ENCODE data around the gene HNRNPUL1.

Gene HNRNPUL1

DNA sequence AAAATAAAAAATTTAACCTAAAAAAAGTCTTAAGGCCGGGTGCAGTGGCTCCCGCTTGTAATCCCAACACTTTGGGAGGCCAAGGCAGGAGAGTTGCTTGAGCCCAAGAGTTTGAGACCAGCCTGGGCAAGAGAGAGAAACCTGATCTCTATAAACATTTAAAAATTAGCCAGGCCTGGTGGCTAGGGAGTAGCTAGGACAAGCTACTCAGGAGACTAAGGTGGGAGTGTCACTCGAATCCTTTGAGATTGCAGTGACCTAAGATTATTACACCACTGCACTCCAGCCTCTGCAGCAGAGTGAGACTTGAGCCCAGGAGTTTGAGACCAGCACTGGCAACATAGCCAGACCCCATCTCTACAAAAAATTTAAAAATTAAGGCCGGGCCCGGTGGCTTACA lies 46.9 kb downstream of the HNRNPUL1 start:
- no peak overlapping the region for H3K27ac ChIP-seq (ENCODE audit: low read depth, low read length)
- no peaks in the 10 kb centered on the region for H3K27me3 ChIP-seq (ENCODE audit: insufficient read depth, low read length)
- WGBS: 79% methylated on average over 5 of the region's 5 CpGs
- peak overlapping the region; percentile 71 for H3K4me3 ChIP-seq (ENCODE audit: low read length)
- H3K9ac ChIP-seq (ENCODE audit: low read depth, low read length): peak overlapping the region; percentile 93; the same call in 1 of the 2 replicates
- H3K36me3 ChIP-seq (ENCODE audit: insufficient read depth, low read length): peaks cover 53% of the 10 kb centered on the region
- no peaks in the 10 kb centered on the region for H3K9me3 ChIP-seq (ENCODE audit: insufficient read depth, low read depth, low read length)
- peaks cover 5% of the 10 kb centered on the region; the same call in 1 of the 2 replicates for H3K4me1 ChIP-seq (ENCODE audit: insufficient read depth, low read length)

DNA sequence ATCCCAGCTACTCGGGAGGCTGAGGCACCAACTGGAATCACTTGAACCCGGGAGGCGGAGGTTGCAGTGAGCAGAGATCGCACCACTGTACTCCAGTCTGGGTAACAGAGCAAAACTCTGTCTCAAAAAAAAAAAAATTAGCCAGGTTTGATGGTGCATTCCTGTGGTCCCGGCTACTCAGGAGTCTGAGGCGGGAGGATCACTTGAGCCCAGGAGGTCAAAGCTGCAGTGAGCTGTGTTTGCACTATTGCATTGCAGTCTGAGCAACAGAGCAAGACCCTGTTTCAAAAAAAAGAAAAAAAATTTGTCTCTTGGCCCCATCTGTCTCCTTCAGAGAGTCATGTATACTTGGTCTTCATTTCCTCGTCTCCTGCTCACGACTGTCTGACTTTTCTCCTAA lies 47.4 kb downstream of the HNRNPUL1 start:
- Histone ChIP-seq H3K27ac (ENCODE audit: low read depth, low read length) (no peak overlapping the region), H3K4me3 (ENCODE audit: low read length) (peak overlapping the region; percentile 71; the same call in 1 of the 2 replicates), H3K27me3 (ENCODE audit: insufficient read depth, low read length) (no peaks in the 10 kb centered on the region), H3K36me3 (ENCODE audit: insufficient read depth, low read length) (peaks cover 53% of the 10 kb centered on the region), H3K4me1 (ENCODE audit: insufficient read depth, low read length) (peaks cover 5% of the 10 kb centered on the region; the same call in 1 of the 2 replicates), H3K9ac (ENCODE audit: low read depth, low read length) (no peak overlapping the region), H3K9me3 (ENCODE audit: insufficient read depth, low read depth, low read length) (no peaks in the 10 kb centered on the region)
- 96% methylated on average over 8 of the region's 8 CpGs for WGBS

GRCh38 chr19:41316306-41316920 lies 52.2 kb downstream of the HNRNPUL1 start:
- H3K36me3 ChIP-seq (ENCODE audit: insufficient read depth, low read length): peaks cover 76% of the 10 kb centered on the region
- H3K4me3 ChIP-seq (ENCODE audit: low read length): no peak overlapping the region
- no peak overlapping the region for H3K9ac ChIP-seq (ENCODE audit: low read depth, low read length)
- 96% methylated on average over 24 of the region's 24 CpGs for WGBS
- H3K27me3 ChIP-seq (ENCODE audit: insufficient read depth, low read length): no peaks in the 10 kb centered on the region
- no peak overlapping the region for H3K27ac ChIP-seq (ENCODE audit: low read depth, low read length)
- no peaks in the 10 kb centered on the region for H3K9me3 ChIP-seq (ENCODE audit: insufficient read depth, low read depth, low read length)
- no peaks in the 10 kb centered on the region for H3K4me1 ChIP-seq (ENCODE audit: insufficient read depth, low read length)

- Histone ChIP-seq H3K27ac (ENCODE audit: low read depth, low read length) (no peak overlapping the region), H3K4me1 (ENCODE audit: insufficient read depth, low read length) (peaks cover 20% of the 10 kb centered on the region), H3K36me3 (ENCODE audit: insufficient read depth, low read length) (peaks cover 65% of the 10 kb centered on the region), H3K4me3 (ENCODE audit: low read length) (no peak overlapping the region), H3K9me3 (ENCODE audit: insufficient read depth, low read depth, low read length) (no peaks in the 10 kb centered on the region), H3K27me3 (ENCODE audit: insufficient read depth, low read length) (no peaks in the 10 kb centered on the region), H3K9ac (ENCODE audit: low read depth, low read length) (no peak overlapping the region)
- 93% methylated on average over 19 of the region's 19 CpGs for WGBS
Measured at GRCh38 chr19:41318696-41319499, 54.7 kb downstream of the HNRNPUL1 start.

GRCh38 chr19:41319500-41320184 lies 55.5 kb downstream of the HNRNPUL1 start:
- Histone ChIP-seq H3K27me3 (ENCODE audit: insufficient read depth, low read length) (no peaks in the 10 kb centered on the region), H3K36me3 (ENCODE audit: insufficient read depth, low read length) (peaks cover 58% of the 10 kb centered on the region), H3K27ac (ENCODE audit: low read depth, low read length) (no peak overlapping the region), H3K9me3 (ENCODE audit: insufficient read depth, low read depth, low read length) (no peaks in the 10 kb centered on the region), H3K9ac (ENCODE audit: low read depth, low read length) (no peak overlapping the region), H3K4me3 (ENCODE audit: low read length) (no peak overlapping the region), H3K4me1 (ENCODE audit: insufficient read depth, low read length) (peaks cover 27% of the 10 kb centered on the region)
- 87% methylated on average over 20 of the region's 20 CpGs for WGBS

DNA sequence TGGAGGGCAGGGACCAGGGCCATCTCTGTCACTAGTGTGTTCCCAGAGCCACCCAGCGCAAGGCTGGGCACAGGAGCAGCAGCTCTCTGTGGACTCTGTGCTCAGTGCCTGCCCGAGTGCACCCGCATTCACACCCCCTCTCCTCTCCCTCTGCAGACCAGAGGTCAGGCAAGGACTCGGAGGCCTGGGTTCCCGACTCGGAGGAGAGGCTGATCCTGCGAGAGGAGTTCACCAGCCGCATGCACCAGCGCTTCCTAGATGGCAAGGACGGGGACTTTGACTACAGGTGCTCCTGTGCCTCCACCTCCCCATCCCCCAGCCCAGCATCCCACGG lies 56.0 kb downstream of the HNRNPUL1 start:
- Histone ChIP-seq H3K4me3 (ENCODE audit: low read length) (no peak overlapping the region), H3K9ac (ENCODE audit: low read depth, low read length) (no peak overlapping the region), H3K27me3 (ENCODE audit: insufficient read depth, low read length) (no peaks in the 10 kb centered on the region), H3K27ac (ENCODE audit: low read depth, low read length) (no peak overlapping the region), H3K36me3 (ENCODE audit: insufficient read depth, low read length) (peaks cover 56% of the 10 kb centered on the region), H3K9me3 (ENCODE audit: insufficient read depth, low read depth, low read length) (no peaks in the 10 kb centered on the region), H3K4me1 (ENCODE audit: insufficient read depth, low read length) (peaks cover 29% of the 10 kb centered on the region)
- 94% methylated on average over 11 of the region's 11 CpGs for WGBS

GRCh38 chr19:41320568-41320967 lies 56.4 kb downstream of the HNRNPUL1 start:
- Histone ChIP-seq H3K36me3 (ENCODE audit: insufficient read depth, low read length) (peaks cover 52% of the 10 kb centered on the region), H3K4me1 (ENCODE audit: insufficient read depth, low read length) (peaks cover 29% of the 10 kb centered on the region), H3K4me3 (ENCODE audit: low read length) (no peak overlapping the region), H3K9ac (ENCODE audit: low read depth, low read length) (no peak overlapping the region), H3K27me3 (ENCODE audit: insufficient read depth, low read length) (no peaks in the 10 kb centered on the region), H3K27ac (ENCODE audit: low read depth, low read length) (no peak overlapping the region), H3K9me3 (ENCODE audit: insufficient read depth, low read depth, low read length) (no peaks in the 10 kb centered on the region)
- WGBS: 96% methylated on average over 4 of the region's 4 CpGs

DNA sequence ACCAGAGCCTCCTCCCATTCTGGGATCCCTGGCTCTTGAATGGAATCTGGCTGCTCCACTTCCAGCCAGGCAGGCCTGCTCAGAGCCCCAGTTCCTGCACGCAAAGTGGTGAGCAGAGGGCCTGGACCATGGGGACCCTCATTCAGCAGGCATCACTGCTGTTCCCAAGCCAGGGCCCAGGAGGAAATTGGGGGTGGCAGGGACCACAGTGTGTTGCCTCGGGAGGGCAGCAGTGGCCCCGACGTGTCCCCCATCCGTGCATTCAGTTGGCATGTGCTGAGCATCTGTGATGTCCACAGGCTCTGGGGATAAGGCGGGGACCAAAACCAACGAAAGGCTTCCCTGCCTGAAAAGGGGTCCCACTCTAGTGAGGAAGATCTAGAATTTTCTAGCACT lies 57.0 kb downstream of the HNRNPUL1 start:
- H3K4me1 ChIP-seq (ENCODE audit: insufficient read depth, low read length): peaks cover 32% of the 10 kb centered on the region
- no peaks in the 10 kb centered on the region for H3K27me3 ChIP-seq (ENCODE audit: insufficient read depth, low read length)
- H3K4me3 ChIP-seq (ENCODE audit: low read length): no peak overlapping the region
- H3K9me3 ChIP-seq (ENCODE audit: insufficient read depth, low read depth, low read length): no peaks in the 10 kb centered on the region
- peak overlapping the region; percentile 13; the same call in 1 of the 2 replicates for H3K27ac ChIP-seq (ENCODE audit: low read depth, low read length)
- H3K36me3 ChIP-seq (ENCODE audit: insufficient read depth, low read length): peaks cover 46% of the 10 kb centered on the region
- 89% methylated on average over 7 of the region's 7 CpGs for WGBS
- H3K9ac ChIP-seq (ENCODE audit: low read depth, low read length): no peak overlapping the region

- Histone ChIP-seq H3K27ac (ENCODE audit: low read depth, low read length) (peak overlapping the region; percentile 52; the same call in 1 of the 2 replicates), H3K9me3 (ENCODE audit: insufficient read depth, low read depth, low read length) (no peaks in the 10 kb centered on the region), H3K36me3 (ENCODE audit: insufficient read depth, low read length) (peaks cover 41% of the 10 kb centered on the region), H3K4me3 (ENCODE audit: low read length) (no peak overlapping the region), H3K9ac (ENCODE audit: low read depth, low read length) (no peak overlapping the region), H3K4me1 (ENCODE audit: insufficient read depth, low read length) (peaks cover 33% of the 10 kb centered on the region), H3K27me3 (ENCODE audit: insufficient read depth, low read length) (no peaks in the 10 kb centered on the region)
- 51% methylated on average over 10 of the region's 10 CpGs for WGBS
Measured at GRCh38 chr19:41321600-41322270, 57.6 kb downstream of the HNRNPUL1 start.

- Histone ChIP-seq H3K9ac (ENCODE audit: low read depth, low read length) (no peak overlapping the region), H3K27me3 (ENCODE audit: insufficient read depth, low read length) (no peaks in the 10 kb centered on the region), H3K9me3 (ENCODE audit: insufficient read depth, low read depth, low read length) (no peaks in the 10 kb centered on the region), H3K4me1 (ENCODE audit: insufficient read depth, low read length) (peaks cover 40% of the 10 kb centered on the region), H3K4me3 (ENCODE audit: low read length) (no peak overlapping the region), H3K36me3 (ENCODE audit: insufficient read depth, low read length) (peaks cover 34% of the 10 kb centered on the region), H3K27ac (ENCODE audit: low read depth, low read length) (peak overlapping the region; percentile 52)
- WGBS: 97% methylated on average over 8 of the region's 11 CpGs
Measured at GRCh38 chr19:41322451-41322850, 58.3 kb downstream of the HNRNPUL1 start.

- peak overlapping the region; percentile 88 for H3K27ac ChIP-seq (ENCODE audit: low read depth, low read length)
- no peaks in the 10 kb centered on the region for H3K9me3 ChIP-seq (ENCODE audit: insufficient read depth, low read depth, low read length)
- H3K36me3 ChIP-seq (ENCODE audit: insufficient read depth, low read length): peaks cover 28% of the 10 kb centered on the region
- H3K27me3 ChIP-seq (ENCODE audit: insufficient read depth, low read length): no peaks in the 10 kb centered on the region
- H3K4me1 ChIP-seq (ENCODE audit: insufficient read depth, low read length): peaks cover 45% of the 10 kb centered on the region
- no peak overlapping the region for H3K4me3 ChIP-seq (ENCODE audit: low read length)
- H3K9ac ChIP-seq (ENCODE audit: low read depth, low read length): peak overlapping the region; percentile 21; the same call in 1 of the 2 replicates
- 65% methylated on average over 7 of the region's 7 CpGs for WGBS
Measured at GRCh38 chr19:41323023-41323422, 58.9 kb downstream of the HNRNPUL1 start.

Measured in HUES64 (cell line).